ENCODE data around the gene CLDN18.

GRCh38 chr3:138043266-138044029 is 33.5 kb downstream of the CLDN18 start:
- TF ChIP-seq, protein P1, sequence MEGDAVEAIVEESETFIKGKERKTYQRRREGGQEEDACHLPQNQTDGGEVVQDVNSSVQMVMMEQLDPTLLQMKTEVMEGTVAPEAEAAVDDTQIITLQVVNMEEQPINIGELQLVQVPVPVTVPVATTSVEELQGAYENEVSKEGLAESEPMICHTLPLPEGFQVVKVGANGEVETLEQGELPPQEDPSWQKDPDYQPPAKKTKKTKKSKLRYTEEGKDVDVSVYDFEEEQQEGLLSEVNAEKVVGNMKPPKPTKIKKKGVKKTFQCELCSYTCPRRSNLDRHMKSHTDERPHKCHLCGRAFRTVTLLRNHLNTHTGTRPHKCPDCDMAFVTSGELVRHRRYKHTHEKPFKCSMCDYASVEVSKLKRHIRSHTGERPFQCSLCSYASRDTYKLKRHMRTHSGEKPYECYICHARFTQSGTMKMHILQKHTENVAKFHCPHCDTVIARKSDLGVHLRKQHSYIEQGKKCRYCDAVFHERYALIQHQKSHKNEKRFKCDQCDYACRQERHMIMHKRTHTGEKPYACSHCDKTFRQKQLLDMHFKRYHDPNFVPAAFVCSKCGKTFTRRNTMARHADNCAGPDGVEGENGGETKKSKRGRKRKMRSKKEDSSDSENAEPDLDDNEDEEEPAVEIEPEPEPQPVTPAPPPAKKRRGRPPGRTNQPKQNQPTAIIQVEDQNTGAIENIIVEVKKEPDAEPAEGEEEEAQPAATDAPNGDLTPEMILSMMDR (IDR thresholded peaks at IDR 0.05), result no peak
- TF ChIP-seq POLR2A (IDR thresholded peaks at IDR 0.05), result no peak
